DMS53 (cell line): ENCODE measurements around the gene HACD1.

Experiments used
- DNase-seq: peaks from one replicate; lab custom pipeline; 2025; lab: John Stamatoyannopoulos, UW

Gene HACD1

GRCh38 chr10:17578603-17579002, 38.6 kb downstream of the HACD1 start:
- DNase-seq, result no peak

DNA sequence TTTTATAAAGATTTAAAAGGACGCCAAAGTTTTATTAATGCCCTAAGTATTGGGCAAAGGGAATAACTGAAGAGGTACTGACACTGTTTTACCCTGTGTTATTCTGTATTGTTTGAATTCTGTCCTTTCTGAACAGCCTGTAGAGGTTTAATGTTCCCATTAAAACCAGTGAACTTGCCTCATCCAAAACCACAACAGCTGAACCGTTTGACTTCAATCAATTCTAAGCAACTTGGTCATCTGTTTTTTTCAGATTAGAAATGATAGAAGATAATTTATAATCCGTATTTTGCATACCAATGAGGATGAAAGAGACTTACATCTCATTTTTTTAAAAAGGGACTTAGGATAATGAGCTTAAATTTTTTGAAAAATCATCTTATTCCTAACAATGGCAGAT, 40.4 kb downstream of the HACD1 start:
- no peak for DNase-seq

DNA sequence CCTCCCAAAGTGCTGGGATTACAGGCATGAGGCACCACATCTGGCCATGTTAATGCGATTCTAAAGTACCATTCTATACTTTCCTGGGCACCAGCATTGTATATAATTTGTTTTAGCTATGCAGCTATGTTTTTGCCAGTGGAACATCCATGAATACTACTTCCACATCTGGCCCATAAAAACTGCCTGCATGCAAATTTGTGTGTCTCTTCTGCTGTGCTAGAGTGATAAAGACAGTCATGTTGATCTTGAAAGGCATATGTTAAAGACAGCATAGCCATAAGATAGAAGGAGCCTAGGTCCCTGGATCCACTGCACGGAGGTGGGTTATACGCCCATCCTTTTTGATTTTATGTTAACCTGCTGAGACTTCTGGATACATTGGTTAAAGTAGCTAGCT, 52.3 kb downstream of the HACD1 start:
- no peak for DNase-seq

GRCh38 chr10:17563452-17563851, 53.7 kb downstream of the HACD1 start:
- no peak for DNase-seq

DNA sequence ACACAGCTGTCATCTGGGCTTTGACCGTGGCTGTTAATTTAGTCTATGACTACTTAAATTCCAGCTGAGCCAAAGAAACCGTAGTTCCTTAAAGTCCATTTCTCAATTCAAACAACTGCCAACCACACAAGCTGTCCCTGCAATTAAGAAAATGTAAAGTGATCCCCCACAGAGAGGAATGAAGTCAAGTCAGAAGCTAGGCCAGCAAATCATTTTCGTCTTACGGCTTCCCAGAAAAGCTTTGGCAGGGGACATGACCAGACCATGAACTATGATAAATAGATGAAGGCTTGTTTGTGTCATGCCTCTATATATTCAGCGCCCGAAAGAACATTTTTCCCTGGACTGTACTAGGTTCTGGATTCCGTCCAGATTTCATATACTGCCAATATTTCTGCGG, 54.6 kb downstream of the HACD1 start:
- DNase-seq, result no peak

GRCh38 chr10:17561111-17561510, 56.1 kb downstream of the HACD1 start:
- no peak for DNase-seq

GRCh38 chr10:17557459-17557858, 59.7 kb downstream of the HACD1 start:
- DNase-seq, result no peak

DNA sequence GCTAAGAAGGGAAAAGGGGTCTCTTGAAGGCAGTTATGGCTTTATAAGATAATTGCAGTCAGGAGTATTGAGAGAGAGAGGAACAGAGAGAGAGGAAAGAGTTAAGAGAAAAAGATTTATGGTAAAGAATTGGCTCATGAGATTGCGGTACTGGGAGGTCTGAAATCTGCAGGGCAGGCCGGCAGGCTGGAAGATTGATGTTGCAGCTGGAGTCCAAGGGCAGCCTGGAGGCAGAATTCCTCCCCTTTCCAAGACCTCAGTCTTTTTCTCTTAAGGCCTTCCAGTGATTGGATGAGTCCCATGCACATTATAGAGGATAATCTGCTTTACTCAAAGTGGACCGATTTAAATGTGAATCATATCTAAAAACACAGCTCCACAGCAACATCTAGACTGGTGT, 68.4 kb downstream of the HACD1 start:
- DNase-seq, result no peak

GRCh38 chr10:17548162-17548561, 69.0 kb downstream of the HACD1 start:
- no peak for DNase-seq

DNA sequence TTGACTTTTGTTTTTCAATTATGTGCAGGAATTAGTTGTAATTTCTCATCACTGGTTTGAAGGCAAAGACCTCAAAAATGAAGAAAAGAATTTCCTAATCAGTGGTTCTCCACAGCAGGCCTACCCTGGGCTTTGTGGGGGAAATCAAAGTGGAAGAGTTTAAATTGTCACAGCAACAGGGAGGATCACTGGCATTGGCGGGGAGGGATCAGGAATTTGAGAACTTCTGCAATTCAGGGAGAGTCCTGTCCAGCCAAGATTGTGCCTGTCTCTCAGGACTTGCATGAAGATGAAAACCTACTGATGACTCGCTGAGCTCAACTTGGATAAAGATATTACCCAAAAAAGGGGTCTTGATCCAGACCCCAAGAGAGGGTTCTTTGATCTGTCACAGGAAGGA, 70.1 kb downstream of the HACD1 start:
- DNase-seq, result no peak

DNA sequence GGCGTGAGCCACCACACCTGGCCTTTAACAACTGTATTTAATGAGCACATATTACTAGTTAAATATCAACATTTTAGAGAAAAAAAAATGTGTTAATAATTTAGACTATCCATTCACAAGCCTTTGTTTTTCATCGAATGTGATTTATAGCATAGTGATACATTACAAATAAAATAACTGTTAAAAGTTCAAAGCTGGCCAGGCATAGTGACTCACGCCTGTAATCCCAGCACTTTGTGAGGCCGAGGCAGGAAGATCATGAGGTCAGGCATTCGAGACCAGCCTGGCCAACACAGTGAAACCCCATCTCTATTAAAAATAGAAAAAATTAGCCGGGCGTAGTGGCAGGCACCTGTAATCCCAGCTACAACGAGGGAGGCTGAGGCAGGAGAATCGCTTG, 72.7 kb downstream of the HACD1 start:
- DNase-seq, result no peak
